HG02885 (cell line): Measurements from ENCODE around the gene VPS13D.
A peak's percentile ranks its signal among the peaks of the same experiment; 100 is the strongest.
"Not testable (repeated sequence)": the region's sequence is repeated elsewhere in the genome, so short reads cannot be mapped to it uniquely, and the experiment has no call there.

ENCODE experiments used
- ATAC-seq: cut with Tn5 transposase; IDR thresholded peaks from one replicate; pipeline ENCODE4 v1.9.1; 2021; ENCODE audit warnings: mild to moderate bottlenecking; ENCODE audit not compliant: unreplicated experiment, poor library complexity

VPS13D gene

DNA sequence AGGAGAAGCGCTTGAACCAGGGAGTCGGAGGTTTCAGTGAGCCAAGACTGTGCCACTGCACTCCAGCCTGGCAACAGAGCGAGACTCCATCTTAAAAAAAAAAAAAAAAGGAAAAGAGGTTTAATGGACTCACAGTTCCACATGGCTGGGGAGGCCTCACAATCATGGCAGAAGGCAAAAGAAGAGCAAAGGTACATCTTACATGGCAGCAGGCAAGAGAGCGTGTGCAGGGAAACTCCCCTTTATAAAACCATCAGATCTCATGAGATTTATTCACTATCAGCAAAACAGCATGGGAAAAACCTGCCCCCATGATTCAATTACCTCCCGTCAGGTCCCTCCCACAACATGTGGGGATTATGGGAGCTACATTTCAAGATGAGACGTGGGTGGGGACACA, 5.7 kb upstream of the VPS13D start:
- not testable (repeated sequence) for ATAC-seq

DNA sequence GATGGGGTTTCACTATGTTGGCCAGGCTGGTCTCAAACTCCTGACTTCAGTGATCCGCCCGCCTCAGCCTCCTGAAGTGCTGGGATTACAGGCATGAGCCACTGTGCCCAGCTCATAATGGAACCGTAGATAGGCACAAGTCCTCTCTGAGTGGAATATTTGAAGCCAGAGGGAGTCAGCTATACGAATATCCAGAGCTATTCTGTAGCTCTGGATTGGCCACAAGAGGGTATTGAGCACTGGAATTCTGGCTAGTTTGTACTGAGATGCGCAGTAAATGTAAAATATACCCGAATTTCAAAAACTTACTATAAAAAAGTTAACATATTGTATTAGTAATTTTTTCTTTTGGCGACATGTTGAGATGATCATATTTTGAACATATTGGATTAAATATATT, 851 bp upstream of the VPS13D start:
- ATAC-seq, result no peak

DNA sequence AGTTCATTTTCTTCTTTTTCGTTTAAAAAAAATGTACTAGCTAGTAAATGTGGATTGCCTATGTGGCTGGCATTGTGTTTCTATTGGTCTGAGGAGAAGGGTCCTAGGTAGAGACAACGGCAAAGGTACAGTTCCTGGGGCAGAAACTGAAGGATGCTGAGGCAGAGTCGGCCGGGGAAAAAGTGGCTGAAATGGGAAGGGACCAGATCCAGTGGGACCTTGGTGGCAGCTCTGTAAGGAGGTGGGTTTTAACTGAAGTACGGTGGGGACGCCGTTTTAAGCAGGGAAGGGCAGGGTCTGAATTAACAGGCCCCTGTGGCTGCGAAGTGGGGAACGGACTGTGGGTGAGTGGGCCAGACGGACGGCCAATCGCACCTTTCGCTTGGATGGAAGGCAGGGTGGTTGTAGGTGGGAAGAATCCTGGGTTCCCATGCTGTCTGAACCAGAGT, 420 bp upstream of the VPS13D start:
- ATAC-seq, result no peak

DNA sequence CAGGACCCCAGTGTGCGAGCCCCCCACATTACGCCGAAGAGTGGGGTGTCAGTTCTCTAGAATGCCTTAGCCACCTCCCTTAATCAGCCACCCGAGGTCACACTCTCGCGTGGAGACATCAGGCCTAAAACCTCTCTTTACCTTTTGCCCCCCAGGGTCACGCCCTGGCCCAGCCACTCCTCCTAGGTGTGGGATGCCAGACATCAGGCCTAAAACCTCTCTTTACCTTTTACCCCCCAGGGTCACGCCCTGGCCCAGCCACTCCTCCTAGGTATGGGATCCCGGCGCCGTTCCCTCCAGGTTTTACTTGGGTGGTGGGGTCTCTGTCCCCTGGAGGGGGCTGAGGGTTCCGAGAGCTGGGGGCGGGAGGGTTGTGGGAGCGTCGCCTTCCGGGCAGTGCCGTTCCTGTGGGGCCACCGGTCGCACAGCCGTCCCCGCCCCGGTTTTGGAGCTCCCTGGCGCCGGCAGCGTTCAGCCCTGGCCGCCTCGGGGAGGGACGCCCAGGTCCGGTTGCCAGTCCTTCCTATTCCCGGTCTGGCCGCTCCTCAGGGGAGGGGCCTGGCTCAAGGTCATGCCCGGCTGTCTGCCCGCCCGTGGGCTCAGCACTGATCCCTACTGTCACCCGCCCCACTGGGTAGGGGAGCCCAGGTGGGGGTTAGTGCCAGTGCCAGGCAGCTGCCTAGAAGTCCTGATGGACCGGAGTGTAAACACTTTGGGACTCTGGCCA, 882 bp downstream of the VPS13D start:
- peak; percentile 22 for ATAC-seq

DNA sequence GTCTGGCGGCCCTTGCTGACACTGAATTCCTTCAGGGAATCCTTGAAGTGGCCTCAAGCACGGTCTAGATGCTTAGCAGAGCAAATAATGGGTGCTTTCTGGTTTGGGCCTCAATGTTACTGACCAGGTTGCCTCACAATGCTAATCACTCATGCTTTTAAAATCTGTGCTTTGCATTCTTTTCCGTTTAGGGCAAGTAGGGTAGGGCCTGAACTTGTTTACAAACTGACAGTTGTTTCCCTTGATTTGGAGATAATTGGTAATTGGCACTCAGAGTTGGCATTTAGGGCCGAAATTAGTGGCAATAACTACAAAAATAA, 1.4 kb downstream of the VPS13D start:
- ATAC-seq, result no peak

DNA sequence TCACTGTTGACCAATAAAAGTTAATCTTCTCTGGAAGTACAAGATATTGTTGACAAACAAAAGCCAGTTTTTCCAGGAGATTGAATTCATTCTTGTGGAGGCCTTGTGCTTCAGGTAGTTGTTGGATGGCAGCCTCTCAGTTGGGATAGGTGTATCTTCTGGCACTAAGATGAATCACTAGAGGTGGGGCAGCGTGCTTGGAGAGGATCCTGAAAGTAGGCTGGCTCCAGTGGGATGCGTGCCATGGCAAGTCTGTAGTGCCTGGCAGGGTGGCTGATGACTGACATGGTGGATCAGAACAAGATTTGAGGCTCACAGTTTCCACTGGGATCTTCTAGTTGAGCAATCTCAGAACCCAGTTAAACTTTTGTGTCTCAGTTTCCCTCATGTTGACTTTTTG, 2.4 kb downstream of the VPS13D start:
- no peak for ATAC-seq

DNA sequence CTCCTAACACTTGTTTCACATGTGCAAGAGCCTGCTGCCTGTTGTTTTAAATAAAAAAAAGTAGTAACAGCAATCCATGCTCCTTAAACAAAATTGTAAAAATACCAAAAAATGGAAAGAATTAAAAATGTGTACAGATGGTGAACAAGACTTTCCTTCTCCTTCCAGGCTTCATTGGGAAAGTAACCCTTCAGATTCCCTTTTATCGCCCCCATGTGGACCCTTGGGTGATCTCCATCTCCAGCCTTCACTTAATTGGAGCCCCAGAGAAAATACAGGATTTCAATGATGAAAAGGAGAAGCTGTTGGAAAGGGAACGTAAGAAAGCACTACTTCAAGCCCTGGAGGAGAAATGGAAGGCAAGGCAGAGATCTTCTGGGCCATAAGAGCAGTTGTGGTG, 14.2 kb downstream of the VPS13D start:
- no peak for ATAC-seq

DNA sequence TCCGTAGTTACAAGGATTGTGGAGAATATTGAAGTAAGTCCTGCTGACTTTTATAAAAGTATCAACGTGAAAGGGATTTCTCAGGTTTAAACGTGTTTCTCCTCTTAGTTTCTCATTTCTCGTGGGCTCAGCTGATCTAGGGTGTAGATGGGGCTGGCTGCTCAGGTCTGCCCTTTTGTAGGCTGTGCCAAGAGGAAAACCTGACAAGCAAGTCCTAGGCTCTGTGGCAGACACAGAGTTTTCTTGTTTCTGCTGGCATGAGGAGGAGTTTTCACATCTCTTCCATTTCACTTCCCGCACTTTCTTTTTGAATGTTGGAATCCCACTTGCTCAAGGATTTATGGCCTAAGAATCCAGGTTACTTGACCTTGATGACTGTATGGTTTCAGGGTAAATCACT, 14.8 kb downstream of the VPS13D start:
- ATAC-seq, result no peak

DNA sequence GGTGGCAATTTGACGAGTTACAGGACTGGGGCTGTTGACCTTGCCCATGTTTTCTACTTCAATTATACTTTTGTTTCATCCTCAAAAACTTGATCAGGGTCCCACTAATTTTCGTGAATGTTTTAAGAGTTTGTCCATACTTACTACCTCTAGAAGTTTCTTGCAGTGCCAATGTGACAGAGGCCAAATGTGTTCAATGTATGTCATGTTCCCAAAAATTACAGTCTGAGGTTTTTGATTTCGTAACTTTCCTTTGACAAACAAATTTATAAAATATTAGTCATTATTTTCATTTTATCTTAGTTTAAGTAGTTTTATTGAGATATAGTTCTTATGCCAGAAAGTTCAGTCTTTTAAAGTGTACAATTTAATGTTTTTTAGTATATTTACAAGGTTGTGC, 15.3 kb downstream of the VPS13D start:
- ATAC-seq, result no peak

DNA sequence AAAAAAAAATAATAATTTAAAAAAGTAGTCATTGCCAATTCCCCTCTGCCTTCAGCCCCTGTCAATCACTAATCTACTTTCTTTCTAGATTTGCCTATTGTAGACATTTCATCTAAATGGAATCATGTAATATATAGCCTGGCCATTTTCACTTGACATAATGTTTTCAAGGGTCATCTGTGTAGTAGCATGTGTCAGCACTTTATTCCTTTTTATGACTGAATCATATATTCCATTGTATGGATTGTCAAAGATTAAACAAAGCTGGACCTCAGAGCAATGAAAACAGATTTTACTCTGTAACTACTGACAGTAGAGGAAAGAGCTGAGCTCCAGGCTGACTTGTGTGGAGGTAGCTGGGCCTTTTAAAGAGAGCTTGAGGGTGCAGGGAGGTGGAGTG, 15.9 kb downstream of the VPS13D start:
- no peak for ATAC-seq

DNA sequence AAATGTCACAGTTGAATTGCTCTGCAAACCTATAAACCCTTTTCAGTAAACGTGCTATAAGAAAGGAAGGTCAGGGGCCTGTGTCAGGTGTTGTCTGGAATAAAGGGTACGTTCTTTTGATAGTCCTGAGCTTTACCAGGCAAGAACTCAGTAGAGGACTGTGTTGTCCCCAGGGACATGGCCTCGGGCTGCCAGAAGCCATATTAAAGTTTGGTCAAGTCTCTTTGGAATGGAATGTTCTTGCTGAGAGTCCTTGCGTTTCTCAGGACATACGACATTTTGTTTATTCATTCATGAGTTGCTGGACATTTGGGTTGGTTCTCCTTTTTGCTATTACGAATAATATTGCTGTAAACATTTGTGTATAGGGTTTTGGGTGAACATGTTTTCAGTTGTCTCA, 16.8 kb downstream of the VPS13D start:
- no peak for ATAC-seq

DNA sequence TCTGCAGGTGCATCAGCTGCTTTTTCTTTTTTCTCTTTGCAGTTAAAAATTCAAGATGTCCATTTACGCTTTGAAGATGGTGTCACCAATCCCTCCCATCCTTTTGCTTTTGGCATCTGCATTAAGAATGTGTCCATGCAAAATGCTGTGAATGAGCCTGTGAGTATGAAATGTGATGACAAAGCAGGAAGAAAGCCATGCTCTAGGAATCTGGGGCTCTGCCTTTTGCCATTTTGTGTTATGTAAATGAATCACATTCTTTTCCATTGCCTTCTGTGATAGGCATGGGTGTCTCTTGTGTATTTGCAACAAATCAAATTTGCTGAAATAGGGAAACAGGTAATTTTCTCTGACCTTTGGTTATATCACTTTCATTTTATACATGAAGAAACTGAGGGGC, 19.4 kb downstream of the VPS13D start:
- no peak for ATAC-seq

DNA sequence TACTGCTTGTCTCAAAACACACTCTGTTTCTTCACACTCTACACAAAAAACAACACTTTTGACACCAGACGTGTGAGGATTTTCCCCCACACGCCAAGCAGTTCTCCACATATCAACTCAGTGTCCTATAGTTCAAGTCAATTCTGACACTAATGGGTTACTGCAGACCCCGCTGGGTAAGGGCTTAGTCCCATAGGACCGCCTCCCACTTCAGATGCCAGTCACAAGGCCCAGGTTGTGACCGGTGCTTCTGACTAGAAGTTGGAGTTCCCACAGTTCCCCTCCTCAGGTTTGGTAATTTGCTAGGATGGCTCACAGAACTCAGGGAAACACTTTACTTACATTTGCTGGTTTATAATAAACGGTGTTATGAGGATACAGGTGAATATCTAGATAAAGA, 19.9 kb downstream of the VPS13D start:
- no peak for ATAC-seq

DNA sequence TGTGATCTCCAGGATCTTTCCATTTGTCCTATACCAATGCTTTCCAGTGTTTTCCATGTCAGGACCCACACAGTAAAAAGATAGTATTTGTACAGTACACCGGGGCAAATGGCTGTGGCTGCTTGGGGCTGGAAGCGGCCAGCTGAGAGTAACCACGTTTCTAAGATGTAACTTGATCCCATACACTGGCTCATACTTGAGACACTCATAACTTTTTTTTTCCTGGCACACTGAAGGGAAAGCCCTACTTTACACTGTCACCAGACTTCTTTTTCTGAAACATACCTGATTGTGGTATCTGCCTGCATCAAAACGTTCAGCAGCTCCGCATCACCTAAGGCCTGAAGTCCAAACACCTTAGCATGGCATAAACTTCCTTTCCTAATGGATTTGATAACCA, 21.6 kb downstream of the VPS13D start:
- no peak for ATAC-seq

DNA sequence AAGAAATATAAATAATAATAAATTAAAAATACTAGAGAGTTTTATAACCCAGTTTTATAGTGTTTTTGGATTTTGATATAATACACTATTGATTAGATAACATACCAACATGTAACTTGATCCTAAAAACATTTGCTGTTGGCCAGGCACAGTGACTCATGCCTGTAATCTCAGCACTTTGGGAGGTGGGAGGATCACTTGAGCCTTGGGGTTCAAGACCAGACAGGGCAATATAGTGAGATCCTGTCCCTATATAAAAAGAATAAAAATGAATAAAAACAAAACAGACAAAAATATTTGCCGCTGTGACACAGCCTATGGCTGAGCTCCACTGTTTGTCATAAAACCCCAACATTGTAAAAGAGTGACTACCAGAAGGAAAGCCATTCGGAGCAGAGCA, 26.1 kb downstream of the VPS13D start:
- ATAC-seq, result no peak

DNA sequence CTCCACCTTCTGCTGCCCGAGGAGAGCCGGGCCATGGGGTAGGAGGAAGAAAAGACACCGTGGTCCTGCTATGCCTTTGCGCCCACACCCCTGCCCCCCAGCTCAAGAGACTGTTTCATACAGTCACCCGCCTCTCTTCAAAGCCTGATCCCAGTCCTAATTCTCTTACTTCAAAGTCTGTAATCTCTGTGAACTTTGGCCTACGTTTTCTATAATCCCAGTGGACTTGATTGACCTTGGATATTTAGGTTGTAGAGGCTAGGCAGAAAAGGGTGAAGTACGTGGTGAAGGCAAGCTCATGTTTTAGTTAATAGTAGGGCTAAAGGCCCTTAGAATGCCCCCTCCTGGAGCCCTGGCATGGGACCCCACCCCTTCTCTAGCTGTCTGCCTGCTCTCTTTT, 28.4 kb downstream of the VPS13D start:
- no peak for ATAC-seq

DNA sequence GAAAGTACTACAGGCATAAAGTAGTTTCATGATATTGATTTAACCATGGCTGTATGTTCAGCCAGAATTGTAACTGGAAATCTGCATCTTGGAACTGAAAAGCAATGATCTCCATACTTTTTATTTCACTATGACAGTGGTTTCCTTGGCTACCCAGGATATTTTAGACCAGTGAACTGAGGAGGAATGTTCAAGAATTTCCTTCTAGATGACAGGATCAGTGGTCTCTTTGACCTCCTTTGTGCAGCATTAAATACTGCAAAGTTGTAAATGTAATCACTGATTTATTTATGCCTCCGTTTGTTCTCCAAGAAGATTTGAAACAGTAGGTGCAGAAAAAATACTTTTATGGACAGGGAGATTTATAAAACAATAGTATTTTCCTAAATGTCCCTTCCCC, 39.5 kb downstream of the VPS13D start:
- ATAC-seq, result no peak

DNA sequence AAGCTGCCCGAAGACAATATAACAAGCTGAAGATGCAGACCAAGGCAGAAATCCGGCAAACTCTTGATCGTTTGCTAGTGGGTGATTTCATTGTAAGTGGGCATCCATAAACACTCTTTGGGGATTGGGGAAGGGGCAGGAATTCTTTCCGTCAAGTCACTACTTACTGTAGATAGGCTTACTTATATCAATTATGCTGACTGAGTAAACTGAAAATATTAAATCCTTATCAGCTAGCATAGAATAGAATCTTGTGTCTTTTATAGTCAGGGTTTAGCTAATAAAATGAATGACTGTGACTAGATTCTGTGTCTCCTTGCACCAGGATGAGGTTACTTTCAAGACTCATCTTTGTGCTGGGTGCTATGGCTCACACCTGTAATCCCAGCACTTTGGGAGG, 41.2 kb downstream of the VPS13D start:
- no peak for ATAC-seq

DNA sequence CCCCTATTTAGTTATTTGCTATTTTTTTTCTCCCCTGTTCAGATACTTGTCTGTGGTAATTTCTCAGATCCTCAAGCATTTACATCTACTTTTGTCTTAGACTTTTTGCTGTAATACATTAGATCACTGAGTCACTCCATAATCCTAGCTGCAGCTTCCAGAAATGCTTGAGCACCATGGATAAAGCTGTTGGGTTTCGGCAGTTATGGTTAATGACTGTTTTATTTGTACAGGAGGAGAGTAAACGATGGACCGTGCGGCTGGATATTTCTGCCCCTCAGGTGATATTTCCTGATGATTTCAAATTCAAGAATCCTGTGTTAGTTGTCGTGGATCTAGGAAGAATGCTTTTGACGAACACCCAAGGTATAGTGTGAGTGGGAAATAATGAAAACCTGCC, 42.9 kb downstream of the VPS13D start:
- ATAC-seq, result no peak

DNA sequence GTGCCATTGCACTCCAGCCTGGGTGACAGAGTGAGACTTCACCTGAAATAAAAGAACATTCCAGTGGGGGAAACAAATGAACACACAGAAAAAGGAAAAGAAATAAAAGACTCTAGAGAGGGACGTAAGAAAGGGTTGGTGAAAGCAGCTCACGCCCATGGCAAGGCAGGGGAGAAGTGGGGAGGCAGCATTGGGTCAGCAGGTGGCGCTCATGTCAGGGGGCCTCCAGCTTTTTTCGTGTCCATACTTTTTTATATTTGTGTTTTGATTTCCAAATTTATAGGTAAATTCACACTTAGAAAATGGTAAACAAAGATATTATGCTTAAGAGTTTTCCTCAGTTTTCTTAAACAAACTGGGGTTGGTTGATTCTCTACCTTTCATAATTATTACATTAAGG, 45.5 kb downstream of the VPS13D start:
- no peak for ATAC-seq

DNA sequence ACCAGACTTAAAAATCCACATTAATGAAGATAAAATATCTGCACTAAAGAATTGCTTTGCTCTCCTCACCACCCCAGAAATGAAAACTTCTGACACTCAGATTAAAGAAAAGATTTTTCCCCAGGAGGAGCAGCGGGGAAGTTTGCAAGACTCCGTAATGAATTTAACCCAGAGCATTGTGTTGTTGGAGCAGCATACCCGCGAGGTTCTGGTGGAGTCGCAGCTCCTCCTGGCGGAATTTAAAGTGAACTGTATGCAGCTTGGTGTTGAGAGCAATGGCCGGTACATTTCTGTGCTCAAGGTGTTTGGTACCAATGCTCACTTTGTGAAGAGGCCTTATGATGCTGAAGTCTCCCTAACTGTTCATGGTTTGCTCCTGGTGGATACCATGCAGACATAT, 46.4 kb downstream of the VPS13D start:
- no peak for ATAC-seq

DNA sequence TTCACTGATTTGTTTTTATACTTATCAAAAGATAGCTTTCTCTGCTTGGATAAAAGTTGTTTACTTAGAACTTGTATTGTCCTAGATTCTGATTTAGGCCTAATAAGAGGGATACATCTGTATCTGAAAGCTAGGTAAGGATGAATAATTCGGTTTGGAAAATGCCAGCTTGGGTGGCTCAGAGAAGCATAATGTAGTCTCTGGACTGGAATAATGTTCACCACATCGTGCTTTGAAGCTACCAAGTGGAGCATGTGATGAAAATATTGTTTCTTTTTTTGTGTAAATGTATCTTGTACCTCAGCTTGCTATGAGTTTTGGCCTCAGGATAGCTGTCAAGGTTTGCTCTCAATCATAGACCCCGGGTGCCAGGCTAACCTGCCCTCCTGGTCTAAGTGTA, 49.2 kb downstream of the VPS13D start:
- no peak for ATAC-seq
